Measurements from ENCODE around the gene GEMIN8. TPM values are rescaled to one million over a fixed set of nuclear protein-coding genes. Genes with fewer than 3 reads are reported as not detected.

Gene GEMIN8
- total and polyA plus RNA-seq, 2 of the 8 experiments (the other 6 are each of a cell fraction or from before 2014, with no cell fraction given): 18.2 to 31.4 TPM

DNA sequence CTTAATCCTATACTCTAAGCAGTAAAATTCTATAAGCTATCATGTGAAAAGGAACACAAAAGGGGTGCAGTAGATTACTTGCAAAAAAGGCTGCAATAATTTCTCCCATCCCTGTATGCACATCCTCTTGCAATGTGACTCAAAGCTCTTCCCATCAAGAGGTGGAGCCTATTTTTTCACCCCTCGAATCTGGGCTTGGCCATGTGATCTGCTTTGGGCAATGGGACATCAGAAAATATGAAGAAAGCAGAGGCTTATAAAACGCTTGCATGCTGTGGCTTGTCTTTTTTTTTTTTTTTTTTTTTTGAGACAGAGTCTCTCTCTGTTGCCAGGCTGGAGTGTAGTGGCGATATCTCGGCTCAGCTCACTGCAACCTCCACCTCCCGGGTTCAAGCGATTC lies 33.0 kb downstream of the GEMIN8 start:
- H3K14ac ChIP-seq (ENCODE audit: insufficient read length): no peak overlapping the region
- FAIRE-seq: no peak
- H3K18ac ChIP-seq (ENCODE audit: extremely low read depth, low read length): no peak overlapping the region
- WGBS, 2 experiments (ENCODE audit: extremely low coverage in 1 of 2, insufficient coverage in 1 of 2, insufficient read length in 1 of 2, insufficient replicate concordance in 2 of 2, low coverage in 1 of 2, low lambda C conversion rate in 2 of 2, missing lambda C conversion rate in 1 of 2): 63% methylated on average over 1 of the region's 6 CpGs; no CpG with 5 or more reads in 1 of the 2 experiments
- no peak overlapping the region for H2BK15ac ChIP-seq (ENCODE audit: low read length)
- ChIA-PET POLR2A (ENCODE audit: partially characterized antibody) (no interaction called here), CTCF (ENCODE audit: partially characterized antibody) (interaction anchor here (0.9 kb wide), 1 partner anchor 99 kb away, joined by 3 read pairs; no protein-coding TSS in a partner anchor)
- no peaks in the 10 kb centered on the region for H3K9me3 ChIP-seq (ENCODE audit: insufficient read depth in 2 of 2, low read depth in 1 of 2, low read length in 1 of 2)
- H2BK20ac ChIP-seq (ENCODE audit: low read length): no peak overlapping the region
- no peak overlapping the region for H3K4me2 ChIP-seq (ENCODE audit: insufficient read depth in 1 of 2, low read depth in 2 of 2, low read length in 2 of 2)
- no peak overlapping the region for H3K27ac ChIP-seq (ENCODE audit: low read depth, low read length)
- DNase-seq (ENCODE audit: low read depth in 1 of 2, low spot score in 2 of 2): no peak
- H3K4ac ChIP-seq (replicated peaks; ENCODE audit: insufficient read length, low read depth, low read length): no peak overlapping the region
- no peak overlapping the region for H2AFZ ChIP-seq (ENCODE audit: low read length)
- no peak overlapping the region for H3K23ac ChIP-seq (ENCODE audit: insufficient read length)
- H3K79me2 ChIP-seq (ENCODE audit: control insufficient read depth in 1 of 2, insufficient read depth in 2 of 2, low read length in 2 of 2): no peaks in the 10 kb centered on the region
- H3K79me1 ChIP-seq (ENCODE audit: low read depth, low read length): no peaks in the 10 kb centered on the region
- H3K27me3 ChIP-seq (replicated peaks in 1 of 4; ENCODE audit: control insufficient read depth in 3 of 4, extremely low read depth in 1 of 4, insufficient read depth in 3 of 4, low read length in 3 of 4): no peaks in the 10 kb centered on the region
- no peak overlapping the region for H4K8ac ChIP-seq (ENCODE audit: extremely low read depth, insufficient read depth, low read length)
- H3K36me3 ChIP-seq (ENCODE audit: control insufficient read depth in 2 of 4, insufficient read depth in 4 of 4, low read length in 3 of 4): no peaks in the 10 kb centered on the region
- no peak overlapping the region for H2BK12ac ChIP-seq (ENCODE audit: low read depth, low read length)
- no peaks in the 10 kb centered on the region for H4K20me1 ChIP-seq (replicated peaks in 1 of 2; ENCODE audit: control insufficient read depth in 1 of 2, insufficient read depth in 2 of 2, low read length in 2 of 2)
- no peak overlapping the region for H3K4me3 ChIP-seq (ENCODE audit: extremely low read depth in 1 of 4, insufficient read depth in 2 of 4, low read depth in 3 of 4, low read length in 4 of 4)
- no peak overlapping the region for H2AK5ac ChIP-seq (ENCODE audit: low read depth, low read length)
- no peak overlapping the region for H4K91ac ChIP-seq (replicated peaks; ENCODE audit: insufficient read length, low read length)
- no peak overlapping the region for H4K5ac ChIP-seq (ENCODE audit: insufficient read length, low read depth, low read length)
- H3K23me2 ChIP-seq (ENCODE audit: low read depth, low read length): no peaks in the 10 kb centered on the region
- H3K9ac ChIP-seq (replicated peaks in 1 of 4; ENCODE audit: extremely low read depth in 1 of 4, low read depth in 3 of 4, low read length in 3 of 4): no peak overlapping the region
- no peak overlapping the region for H3K56ac ChIP-seq (replicated peaks; ENCODE audit: insufficient read length, low read depth, low read length)
- H2BK5ac ChIP-seq (ENCODE audit: low read depth, low read length): no peak overlapping the region
- H3K4me1 ChIP-seq (replicated peaks in 1 of 4; ENCODE audit: control insufficient read depth in 3 of 4, insufficient read depth in 4 of 4, low read length in 3 of 4): no peaks in the 10 kb centered on the region
- H2BK120ac ChIP-seq (replicated peaks; ENCODE audit: low read depth, low read length): no peak overlapping the region
- TF ChIP-seq ZNF274 (IDR thresholded peaks at IDR 0.05; ENCODE audit: borderline replicate concordance, extremely low read depth, low read length) (no peak), GABPA (IDR thresholded peaks at IDR 0.05; ENCODE audit: borderline replicate concordance, insufficient read depth, low read length) (no peak), CREB1 (IDR thresholded peaks at IDR 0.05) (no peak), MAFK (IDR thresholded peaks at IDR 0.05; ENCODE audit: low read depth, low read length) (no peak), EZH2 (IDR thresholded peaks at IDR 0.05; ENCODE audit: low read depth, low read length, severe bottlenecking) (no peak), GTF2F1 (IDR thresholded peaks at IDR 0.05; ENCODE audit: borderline replicate concordance, low read depth, low read length) (no peak), CBX8 (IDR thresholded peaks at IDR 0.05; ENCODE audit: borderline replicate concordance, low read depth, low read length) (no peak), NRF1 (IDR thresholded peaks at IDR 0.05; ENCODE audit: low read depth, low read length) (no peak), POLR2A (IDR thresholded peaks at IDR 0.05; ENCODE audit: control extremely low read depth in 1 of 2, low read depth in 2 of 2, low read length in 2 of 2) (no peak), SIX5 (IDR thresholded peaks at IDR 0.05; ENCODE audit: low read depth, low read length) (no peak), BCL11A (IDR thresholded peaks at IDR 0.05; ENCODE audit: low read depth in 2 of 2, low read length in 2 of 2) (no peak)
- TF ChIP-seq, protein P1, sequence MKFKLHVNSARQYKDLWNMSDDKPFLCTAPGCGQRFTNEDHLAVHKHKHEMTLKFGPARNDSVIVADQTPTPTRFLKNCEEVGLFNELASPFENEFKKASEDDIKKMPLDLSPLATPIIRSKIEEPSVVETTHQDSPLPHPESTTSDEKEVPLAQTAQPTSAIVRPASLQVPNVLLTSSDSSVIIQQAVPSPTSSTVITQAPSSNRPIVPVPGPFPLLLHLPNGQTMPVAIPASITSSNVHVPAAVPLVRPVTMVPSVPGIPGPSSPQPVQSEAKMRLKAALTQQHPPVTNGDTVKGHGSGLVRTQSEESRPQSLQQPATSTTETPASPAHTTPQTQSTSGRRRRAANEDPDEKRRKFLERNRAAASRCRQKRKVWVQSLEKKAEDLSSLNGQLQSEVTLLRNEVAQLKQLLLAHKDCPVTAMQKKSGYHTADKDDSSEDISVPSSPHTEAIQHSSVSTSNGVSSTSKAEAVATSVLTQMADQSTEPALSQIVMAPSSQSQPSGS (IDR thresholded peaks at IDR 0.05; ENCODE audit: low read length): no peak
- TF ChIP-seq, protein P2, sequence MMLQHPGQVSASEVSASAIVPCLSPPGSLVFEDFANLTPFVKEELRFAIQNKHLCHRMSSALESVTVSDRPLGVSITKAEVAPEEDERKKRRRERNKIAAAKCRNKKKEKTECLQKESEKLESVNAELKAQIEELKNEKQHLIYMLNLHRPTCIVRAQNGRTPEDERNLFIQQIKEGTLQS (IDR thresholded peaks at IDR 0.05; ENCODE audit: insufficient read depth, low read depth, low read length): no peak

Data from H1 (cell line).